ENCODE measurements around the gene FOXF1.

DNA sequence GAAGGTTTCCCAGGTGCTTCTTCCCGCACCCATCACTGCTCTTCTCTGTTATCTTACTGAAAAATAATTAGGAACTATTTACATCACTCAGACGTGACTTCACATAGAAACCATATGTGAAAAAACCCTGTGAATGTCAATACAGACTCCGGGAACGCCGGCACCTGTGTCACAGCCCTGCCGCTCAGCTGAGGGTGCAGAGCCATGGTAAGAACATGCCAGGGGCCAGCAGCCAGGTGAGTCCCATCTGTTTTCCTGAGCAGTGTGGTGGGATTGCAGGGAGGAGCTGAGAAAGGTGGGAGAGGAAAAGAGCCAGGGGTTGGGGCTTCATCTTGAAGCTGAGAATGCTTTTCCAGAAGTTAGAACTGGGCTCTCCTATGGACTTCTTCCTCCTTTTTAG, 13.7 kb downstream of the FOXF1 start:
- no peak for TF ChIP-seq EZH2phosphoT487 (IDR thresholded peaks at IDR 0.05; ENCODE audit: borderline replicate concordance, low read length)
- TF ChIP-seq, protein P1, sequence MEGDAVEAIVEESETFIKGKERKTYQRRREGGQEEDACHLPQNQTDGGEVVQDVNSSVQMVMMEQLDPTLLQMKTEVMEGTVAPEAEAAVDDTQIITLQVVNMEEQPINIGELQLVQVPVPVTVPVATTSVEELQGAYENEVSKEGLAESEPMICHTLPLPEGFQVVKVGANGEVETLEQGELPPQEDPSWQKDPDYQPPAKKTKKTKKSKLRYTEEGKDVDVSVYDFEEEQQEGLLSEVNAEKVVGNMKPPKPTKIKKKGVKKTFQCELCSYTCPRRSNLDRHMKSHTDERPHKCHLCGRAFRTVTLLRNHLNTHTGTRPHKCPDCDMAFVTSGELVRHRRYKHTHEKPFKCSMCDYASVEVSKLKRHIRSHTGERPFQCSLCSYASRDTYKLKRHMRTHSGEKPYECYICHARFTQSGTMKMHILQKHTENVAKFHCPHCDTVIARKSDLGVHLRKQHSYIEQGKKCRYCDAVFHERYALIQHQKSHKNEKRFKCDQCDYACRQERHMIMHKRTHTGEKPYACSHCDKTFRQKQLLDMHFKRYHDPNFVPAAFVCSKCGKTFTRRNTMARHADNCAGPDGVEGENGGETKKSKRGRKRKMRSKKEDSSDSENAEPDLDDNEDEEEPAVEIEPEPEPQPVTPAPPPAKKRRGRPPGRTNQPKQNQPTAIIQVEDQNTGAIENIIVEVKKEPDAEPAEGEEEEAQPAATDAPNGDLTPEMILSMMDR (IDR thresholded peaks at IDR 0.05; ENCODE audit: low read depth, low read length, poor library complexity, severe bottlenecking) = no peak
